Measurements from ENCODE around the gene WRAP53.

- TF ChIP-seq, protein P1, sequence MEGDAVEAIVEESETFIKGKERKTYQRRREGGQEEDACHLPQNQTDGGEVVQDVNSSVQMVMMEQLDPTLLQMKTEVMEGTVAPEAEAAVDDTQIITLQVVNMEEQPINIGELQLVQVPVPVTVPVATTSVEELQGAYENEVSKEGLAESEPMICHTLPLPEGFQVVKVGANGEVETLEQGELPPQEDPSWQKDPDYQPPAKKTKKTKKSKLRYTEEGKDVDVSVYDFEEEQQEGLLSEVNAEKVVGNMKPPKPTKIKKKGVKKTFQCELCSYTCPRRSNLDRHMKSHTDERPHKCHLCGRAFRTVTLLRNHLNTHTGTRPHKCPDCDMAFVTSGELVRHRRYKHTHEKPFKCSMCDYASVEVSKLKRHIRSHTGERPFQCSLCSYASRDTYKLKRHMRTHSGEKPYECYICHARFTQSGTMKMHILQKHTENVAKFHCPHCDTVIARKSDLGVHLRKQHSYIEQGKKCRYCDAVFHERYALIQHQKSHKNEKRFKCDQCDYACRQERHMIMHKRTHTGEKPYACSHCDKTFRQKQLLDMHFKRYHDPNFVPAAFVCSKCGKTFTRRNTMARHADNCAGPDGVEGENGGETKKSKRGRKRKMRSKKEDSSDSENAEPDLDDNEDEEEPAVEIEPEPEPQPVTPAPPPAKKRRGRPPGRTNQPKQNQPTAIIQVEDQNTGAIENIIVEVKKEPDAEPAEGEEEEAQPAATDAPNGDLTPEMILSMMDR (IDR thresholded peaks at IDR 0.05) = no peak
- no peak for TF ChIP-seq POLR2A (IDR thresholded peaks at IDR 0.05)
Measured at GRCh38 chr17:7651097-7651664, 37.1 kb upstream of the WRAP53 start.

All from uterus (tissue), 2 donors.